AG09319 (cell line): Measurements from ENCODE around the gene TMEM161B.
"Not testable (repeated sequence)": the region's sequence is repeated elsewhere in the genome, so short reads cannot be mapped to it uniquely, and the experiment has no call there.

Experiments
- DNase-seq: peaks from one replicate; pipeline ENCODE4 v3.0.0-alpha.2; 2010; ENCODE audit warnings: low read depth; ENCODE audit errors: extremely low read depth
- CTCF ChIP-seq: IDR thresholded peaks from 2 replicates; pipeline ENCODE4 v1.5.1; 2011; ENCODE audit warnings: low read depth, mild to moderate bottlenecking, inconsistent platforms, low read length, moderate library complexity

The TMEM161B gene

DNA sequence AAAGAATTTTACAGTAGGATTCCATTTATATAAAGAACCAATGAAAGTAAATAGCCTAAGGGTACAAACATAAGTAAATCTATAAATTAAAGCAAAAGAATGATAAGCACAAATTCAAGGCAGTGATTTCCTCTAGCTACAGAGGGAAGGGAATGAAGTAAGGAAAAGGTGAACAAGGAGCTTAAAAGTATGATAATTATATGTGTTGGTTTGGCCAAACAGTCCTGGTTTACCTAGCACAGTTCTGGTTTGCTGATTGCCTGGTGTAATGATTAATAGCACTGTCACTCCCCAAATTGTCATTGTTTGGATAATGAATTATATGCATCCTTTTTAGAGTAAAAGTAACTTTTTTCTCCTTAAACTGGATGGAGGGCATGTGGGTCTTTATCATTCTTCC, 15.0 kb upstream of the TMEM161B start:
- no peak for TF ChIP-seq CTCF
- no peak for DNase-seq

DNA sequence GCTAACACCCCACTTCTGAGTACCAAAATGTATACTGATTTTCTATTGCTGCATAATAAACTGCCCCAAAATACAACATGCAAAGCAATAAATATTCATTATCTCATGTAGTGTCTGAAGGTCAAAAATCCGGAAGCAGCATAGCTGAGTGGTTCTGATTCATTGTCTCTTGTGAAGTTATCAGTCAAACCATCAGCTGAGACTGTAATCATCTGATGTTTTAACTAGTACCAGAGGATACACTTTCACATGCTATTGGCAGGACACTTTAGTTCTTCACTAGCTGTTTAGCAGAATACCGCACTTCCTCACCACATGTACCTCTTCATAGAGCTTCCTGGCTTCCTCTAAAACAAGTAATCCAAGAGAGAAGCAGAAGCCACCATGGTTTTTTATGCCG, 12.7 kb upstream of the TMEM161B start:
- DNase-seq, result no peak
- TF ChIP-seq CTCF, result no peak

DNA sequence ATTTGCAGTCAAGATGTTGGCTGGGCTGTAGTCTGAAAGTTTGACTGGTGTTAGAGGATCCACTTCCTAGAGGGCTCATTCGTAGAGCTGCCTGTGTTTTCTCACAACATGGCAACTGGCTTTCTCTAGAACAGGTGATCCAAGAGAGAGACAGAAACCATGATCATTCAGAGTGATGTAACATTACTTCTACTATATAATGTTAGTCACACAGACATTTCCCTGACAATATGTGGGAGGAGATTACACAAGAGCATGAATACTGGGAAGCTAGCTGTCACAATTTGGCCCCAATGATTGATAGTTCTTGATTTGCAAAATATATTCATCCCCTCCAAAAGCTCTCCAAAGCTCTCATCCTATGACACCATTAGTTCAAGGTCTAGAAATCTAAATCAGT, 10.9 kb upstream of the TMEM161B start:
- TF ChIP-seq CTCF, result no peak

DNA sequence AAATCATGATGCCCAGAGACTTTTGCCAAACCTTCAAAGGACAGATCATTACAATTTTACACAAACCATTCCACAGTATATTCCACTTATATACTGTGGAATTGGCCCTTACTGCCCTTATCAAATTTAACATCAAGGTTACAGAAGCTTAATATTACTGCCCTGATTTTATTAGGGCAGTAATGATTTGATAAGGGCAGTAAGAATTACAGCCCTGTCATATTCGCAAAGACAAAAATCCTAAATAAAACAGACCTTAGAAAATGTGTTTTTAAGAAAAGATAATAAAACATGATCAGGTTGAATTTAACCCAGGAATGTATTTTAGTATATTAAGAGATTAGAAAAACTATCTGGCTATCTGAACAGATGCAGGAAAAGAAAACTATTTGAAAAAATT, 7.7 kb upstream of the TMEM161B start:
- no peak for DNase-seq
- no peak for TF ChIP-seq CTCF

More for the DNA sequence above, 10.9 kb upstream of the TMEM161B start:
- no peak for DNase-seq

- TF ChIP-seq CTCF, result no peak
- no peak for DNase-seq
Observed at GRCh38 chr5:88275581-88275980, 6.9 kb upstream of the TMEM161B start.

- DNase-seq, result no peak
Observed at GRCh38 chr5:88269222-88269771, 652 bp upstream of the TMEM161B start.

DNA sequence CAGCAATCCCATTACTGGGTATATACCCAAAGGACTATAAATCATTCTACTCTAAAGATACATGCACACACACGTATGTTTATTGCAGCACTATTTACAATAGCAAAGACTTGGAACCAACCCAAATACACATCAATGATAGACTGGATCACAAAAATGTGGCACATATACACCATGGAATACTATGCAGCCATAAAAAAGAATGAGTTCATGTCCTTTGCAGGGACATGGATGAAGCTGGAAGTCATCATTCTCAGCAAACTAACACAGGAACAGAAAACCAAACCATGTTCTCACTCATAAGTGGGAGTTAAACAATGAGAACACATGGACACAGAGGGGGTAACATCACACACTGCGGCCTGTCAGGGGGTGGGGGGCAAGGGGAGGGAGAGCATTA, 4.1 kb downstream of the TMEM161B start:
- not testable (repeated sequence) for DNase-seq

More at GRCh38 chr5:88269222-88269771, 652 bp upstream of the TMEM161B start:
- no peak for TF ChIP-seq CTCF

- TF ChIP-seq CTCF, result no peak
- DNase-seq, result no peak
Observed at GRCh38 chr5:88263349-88263748, 5.3 kb downstream of the TMEM161B start.
